Measurements from ENCODE around the gene CUX1.
"Not testable (repeated sequence)": the region's sequence is repeated elsewhere in the genome, so short reads cannot be mapped to it uniquely, and the experiment has no call there.

CUX1 gene

GRCh38 chr7:102009628-102010027 lies 192.2 kb downstream of the CUX1 start:
- no peak for DNase-seq (ENCODE audit: low read depth)

GRCh38 chr7:102012112-102012830 lies 194.8 kb downstream of the CUX1 start:
- DNase-seq (ENCODE audit: low read depth): not testable (repeated sequence)

GRCh38 chr7:102012941-102013461 lies 195.6 kb downstream of the CUX1 start:
- no peak for DNase-seq (ENCODE audit: low read depth)

- DNase-seq (ENCODE audit: low read depth): no peak
Measured at GRCh38 chr7:102018876-102019275, 201.4 kb downstream of the CUX1 start.

- DNase-seq (ENCODE audit: low read depth): no peak
Measured at GRCh38 chr7:102019461-102019860, 202.0 kb downstream of the CUX1 start.

GRCh38 chr7:102021841-102022618 lies 204.6 kb downstream of the CUX1 start:
- DNase-seq (ENCODE audit: low read depth): no peak

DNA sequence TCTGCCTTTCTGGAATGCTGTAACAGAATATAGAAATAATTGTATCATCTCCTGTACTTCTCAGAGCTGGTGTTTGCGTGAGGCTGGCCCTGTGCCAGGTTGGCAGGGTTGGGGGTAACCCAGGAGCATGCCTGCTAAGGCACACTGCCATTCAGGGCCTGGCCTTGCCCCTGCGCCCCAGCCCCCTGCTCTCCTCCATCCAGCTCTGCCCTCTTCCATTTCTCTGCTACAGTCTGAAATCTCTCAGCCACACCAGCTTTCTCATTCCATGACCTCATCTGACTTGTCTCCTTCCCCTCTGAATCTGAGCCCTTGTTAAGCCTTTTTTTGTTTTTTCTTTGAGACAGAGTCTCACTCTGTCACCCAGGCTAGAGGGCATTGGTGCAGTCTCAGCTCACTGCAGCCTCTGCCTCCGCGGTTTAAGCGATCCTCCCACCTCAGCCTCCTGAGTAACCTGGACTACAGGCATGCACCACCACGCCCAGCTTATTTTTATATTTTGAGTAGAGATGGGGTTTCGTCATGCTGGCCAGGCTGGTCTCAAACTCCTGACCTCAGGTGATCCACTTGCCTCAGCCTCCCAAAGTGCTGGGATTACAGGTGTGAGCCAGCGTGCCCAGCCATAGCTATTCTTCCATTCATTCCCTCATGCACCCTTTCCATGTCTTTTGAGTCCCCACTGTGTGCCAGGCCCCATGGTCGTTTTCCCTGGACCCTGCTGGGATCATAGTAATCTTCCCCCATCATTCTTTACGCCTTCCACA lies 206.8 kb downstream of the CUX1 start:
- DNase-seq (ENCODE audit: low read depth): no peak

- DNase-seq (ENCODE audit: low read depth): no peak
Measured at GRCh38 chr7:102024769-102025391, 207.5 kb downstream of the CUX1 start.

DNA sequence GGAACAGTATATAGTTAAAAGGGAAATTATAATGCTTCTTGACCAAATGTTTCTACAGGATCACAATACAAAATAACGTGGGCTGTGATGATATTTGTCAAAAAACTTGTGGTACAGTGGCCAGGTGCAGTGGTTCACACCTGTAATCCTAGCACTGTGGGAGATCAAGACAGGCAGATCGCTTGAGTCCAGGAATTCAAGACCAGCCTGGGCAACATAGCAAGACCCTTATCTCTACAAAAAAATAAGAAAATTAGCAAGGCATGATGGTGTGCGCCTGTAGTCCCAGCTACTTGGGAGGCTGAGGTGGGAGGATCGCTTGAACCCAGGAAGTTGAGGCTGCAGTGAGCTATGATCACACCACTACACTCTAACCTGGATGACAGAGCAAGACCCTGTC lies 208.4 kb downstream of the CUX1 start:
- not testable (repeated sequence) for DNase-seq (ENCODE audit: low read depth)

DNA sequence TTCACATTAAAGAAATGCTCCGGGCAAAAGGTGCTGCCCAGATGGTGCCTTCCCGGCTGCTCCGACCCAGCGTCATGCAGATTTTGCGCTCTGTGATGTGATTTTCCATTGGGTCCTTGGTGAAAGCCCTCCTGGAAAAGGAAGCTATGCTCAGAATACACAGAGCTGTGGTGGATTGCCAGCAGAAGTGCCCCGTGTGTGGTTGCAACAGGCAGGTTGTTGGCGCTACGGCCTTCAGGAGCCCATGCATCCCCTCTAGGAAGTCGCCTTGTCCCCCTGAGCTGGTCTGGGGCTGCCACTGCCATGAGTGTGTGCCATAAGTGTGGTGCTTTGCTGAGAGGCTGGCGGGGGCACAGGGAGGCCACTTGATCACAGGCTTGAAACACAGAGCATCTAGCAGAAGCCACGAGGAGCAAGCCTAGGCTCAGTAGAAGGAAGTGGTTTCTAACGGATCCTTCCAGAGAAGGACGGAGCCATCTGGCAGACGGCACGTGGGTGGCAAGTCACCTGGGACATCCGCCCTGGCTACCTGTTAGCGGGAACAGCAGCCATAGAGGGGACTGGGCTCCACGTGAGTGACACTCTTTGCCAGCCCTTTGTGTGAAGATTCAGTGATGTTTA lies 210.9 kb downstream of the CUX1 start:
- DNase-seq (ENCODE audit: low read depth): no peak

DNA sequence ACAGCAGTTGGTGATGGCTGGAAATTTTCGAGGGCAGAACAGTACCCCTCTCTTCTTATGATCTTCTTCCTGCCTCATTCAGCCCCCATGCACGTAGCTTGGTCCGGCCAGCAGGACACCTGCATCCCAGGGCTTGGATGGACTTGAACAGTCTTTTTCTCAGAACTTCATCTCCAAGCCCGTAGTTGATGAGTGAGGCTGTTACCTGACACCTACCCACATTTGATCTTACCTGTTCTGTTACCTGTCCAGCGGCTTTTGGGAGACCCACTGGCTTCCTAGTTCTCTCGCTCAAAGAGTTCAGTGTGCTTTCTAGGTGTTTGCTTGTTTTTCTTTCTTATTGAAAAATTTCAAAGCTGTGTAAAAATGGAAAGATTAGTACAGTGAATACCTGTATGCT lies 212.2 kb downstream of the CUX1 start:
- no peak for DNase-seq (ENCODE audit: low read depth)

DNA sequence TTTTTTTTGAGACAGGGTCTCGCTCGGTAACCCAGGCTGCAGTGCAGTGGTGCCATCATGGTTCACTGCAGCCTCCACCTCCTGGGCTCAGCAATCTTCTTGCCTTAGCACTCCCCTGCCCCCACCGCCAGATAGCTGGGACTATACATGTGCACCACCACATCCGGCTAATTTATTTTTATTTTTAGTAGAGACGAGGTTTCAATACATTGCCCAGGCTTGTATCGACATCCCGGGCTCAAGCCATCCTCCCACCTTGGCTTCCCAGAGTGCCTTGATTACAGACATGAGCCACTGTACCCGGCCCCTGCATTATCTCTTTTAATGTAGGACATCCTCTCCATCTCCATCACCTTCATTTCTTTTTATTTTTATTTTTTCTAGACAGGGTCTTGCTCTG lies 213.3 kb downstream of the CUX1 start:
- DNase-seq (ENCODE audit: low read depth): no peak

- DNase-seq (ENCODE audit: low read depth): no peak
Measured at GRCh38 chr7:102036958-102037357, 219.5 kb downstream of the CUX1 start.

DNA sequence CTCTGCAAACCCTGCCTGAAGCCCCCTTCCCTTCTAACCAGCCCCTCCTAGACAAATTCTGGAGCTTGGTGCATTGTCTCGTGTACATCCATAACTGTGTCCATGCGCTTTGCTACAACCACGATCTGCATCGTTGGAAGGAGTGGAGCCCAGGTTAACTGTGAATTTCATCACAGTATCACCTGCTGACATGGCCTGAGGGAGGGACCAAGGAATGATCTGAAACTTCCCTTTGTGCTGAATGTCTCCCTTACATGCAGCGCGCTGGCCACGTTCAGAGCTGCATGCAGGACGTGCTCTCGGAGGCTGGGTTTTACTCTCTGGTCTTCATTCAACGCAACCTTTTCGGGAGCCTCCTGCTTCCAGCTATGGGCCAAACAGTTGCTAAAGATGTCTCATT lies 222.3 kb downstream of the CUX1 start:
- no peak for DNase-seq (ENCODE audit: low read depth)

DNA sequence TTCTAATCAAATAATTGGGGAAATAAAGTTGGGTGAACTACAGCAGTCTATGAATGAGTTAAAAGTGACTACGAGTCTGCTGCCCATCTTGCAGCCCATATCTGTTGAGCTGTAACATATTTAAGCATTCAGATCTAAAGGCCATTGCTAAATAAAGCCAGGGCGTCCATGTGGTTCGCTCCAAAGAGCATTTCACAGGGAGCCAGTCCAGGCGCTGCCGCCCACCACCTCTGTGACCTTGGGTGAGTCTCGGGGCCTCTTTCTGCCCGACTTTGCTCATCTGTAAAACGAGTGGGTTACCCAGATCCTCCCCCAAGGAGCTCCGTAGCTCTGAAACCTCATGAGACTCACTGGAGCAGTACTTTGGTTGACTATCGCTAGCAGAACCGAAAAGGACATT lies 223.1 kb downstream of the CUX1 start:
- DNase-seq (ENCODE audit: low read depth): no peak

DNA sequence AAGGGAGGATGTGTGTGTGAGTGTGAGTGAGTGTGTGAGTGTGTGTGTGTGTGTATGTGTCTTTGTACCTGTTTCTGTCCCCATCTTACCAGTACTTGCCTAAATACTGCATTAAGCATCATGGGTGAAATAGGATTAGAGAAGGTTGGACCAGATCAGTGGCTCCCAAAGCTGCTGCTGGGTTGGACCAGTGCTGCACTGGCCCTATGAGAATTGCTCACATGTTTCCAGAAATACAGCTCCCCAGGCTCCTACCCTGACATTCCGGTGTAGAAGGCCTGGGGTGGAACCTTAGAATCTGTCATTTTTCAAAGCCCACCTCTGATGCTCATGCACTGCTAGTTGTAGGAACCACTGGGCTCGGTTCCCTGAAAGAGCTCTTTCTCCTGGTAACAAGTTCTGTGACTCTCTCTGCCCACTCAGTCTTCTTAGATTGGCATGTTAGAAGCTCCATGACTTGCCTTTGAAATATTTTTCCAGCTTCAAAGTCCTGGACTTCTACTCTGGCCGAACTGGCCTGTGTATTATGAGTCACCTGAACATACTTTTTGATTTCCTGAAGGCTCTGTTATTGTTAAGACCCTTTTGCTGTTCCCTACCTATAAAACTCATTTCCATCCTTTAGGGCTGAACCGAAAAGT lies 224.7 kb downstream of the CUX1 start:
- DNase-seq (ENCODE audit: low read depth): no peak

DNA sequence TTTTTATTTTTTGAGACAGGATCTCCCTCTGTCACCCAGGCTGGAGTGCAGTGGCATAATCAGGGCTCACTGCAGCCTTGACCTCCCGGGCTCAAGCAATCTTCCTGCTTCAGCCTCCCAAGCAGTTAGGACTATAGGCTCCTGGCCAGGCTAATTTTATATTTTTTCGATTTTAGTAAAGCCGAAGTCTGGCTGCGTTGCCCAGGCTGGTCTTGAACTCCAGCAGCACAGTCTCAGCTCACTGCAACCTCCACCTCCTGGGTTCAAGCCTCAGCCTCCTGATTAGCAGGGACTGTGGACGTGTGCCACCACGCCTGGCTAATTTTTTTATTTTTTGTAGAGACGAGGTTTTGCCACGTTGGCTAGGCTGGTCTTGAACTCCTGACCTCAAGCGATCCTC lies 225.4 kb downstream of the CUX1 start:
- DNase-seq (ENCODE audit: low read depth): not testable (repeated sequence)

GRCh38 chr7:102044641-102044983 lies 227.2 kb downstream of the CUX1 start:
- DNase-seq (ENCODE audit: low read depth): no peak

- DNase-seq (ENCODE audit: low read depth): no peak
Measured at GRCh38 chr7:102044984-102045673, 227.7 kb downstream of the CUX1 start.

GRCh38 chr7:102045681-102046372 lies 228.4 kb downstream of the CUX1 start:
- DNase-seq (ENCODE audit: low read depth): no peak
